IMR-90 (cell line): Measurements from ENCODE around the gene TGFBR1. TPM values are rescaled to one million over a fixed set of nuclear protein-coding genes. Genes with fewer than 3 reads are reported as not detected.

Experiments used
- ATAC-seq: fragments of 200-7000 bp; cut with Tn5 transposase; 2 replicates; pipeline ENCODE4 v1.9.1; 2020; ENCODE audit warnings: low read depth, mild to moderate bottlenecking, moderate library complexity
- BruUV-seq: library from RNA; stranded (reverse); fragments of 400-500 nt; replicated peaks from 2 replicates; lab custom pipeline; 2021; lab: Mats Ljungman, UMichigan
- CTCF ChIA-PET: fragments of 300-600 bp; formaldehyde crosslinking; extraction: SDS; loops from one replicate; lab custom pipeline; 2021; ENCODE audit warnings: antibody characterized with exemption; lab: Yijun Ruan, JAX
- POLR2A ChIA-PET: fragments of 300-600 bp; sonication (Branson Sonifier 250); formaldehyde crosslinking; loops from one replicate; lab custom pipeline; 2022; ENCODE audit warnings: antibody characterized with exemption; ENCODE audit not compliant: unreplicated experiment; lab: Charles Lee
- DNase-seq: peaks from one replicate; pipeline ENCODE4 v3.0.0; 2013
- H2AFZ ChIP-seq: replicated peaks from 2 replicates; pipeline ENCODE3; 2013; ENCODE audit warnings: low read length, mild to moderate bottlenecking; ENCODE audit not compliant: poor library complexity
- H2AK5ac ChIP-seq: 2 replicates; pipeline ENCODE4 v1.6.1; 2013; ENCODE audit warnings: low read depth, low read length, inconsistent platforms
- H2AK9ac ChIP-seq: replicated peaks from 2 replicates; pipeline ENCODE3; 2013; ENCODE audit warnings: mild to moderate bottlenecking, low read depth, low read length, moderate library complexity; ENCODE audit not compliant: poor library complexity
- H2BK120ac ChIP-seq: 2 replicates; pipeline ENCODE4 v1.6.1; 2013; ENCODE audit warnings: low read depth, low read length, inconsistent platforms
- H2BK15ac ChIP-seq: 3 replicates; pipeline ENCODE4 v1.6.1; 2013; ENCODE audit warnings: low read depth, low read length, inconsistent platforms
- H2BK20ac ChIP-seq: 2 replicates; pipeline ENCODE4 v1.6.1; 2013; ENCODE audit warnings: low read depth, mild to moderate bottlenecking, inconsistent platforms, low read length, moderate library complexity
- H2BK5ac ChIP-seq: 2 replicates; pipeline ENCODE4 v1.6.1; 2013; ENCODE audit warnings: mild to moderate bottlenecking, low read depth, low read length, inconsistent platforms; ENCODE audit not compliant: poor library complexity, severe bottlenecking
- H3K14ac ChIP-seq: replicated peaks from 2 replicates; pipeline ENCODE4 v1.6.1; 2013; ENCODE audit warnings: low read depth, low read length, inconsistent platforms
- H3K18ac ChIP-seq: 2 replicates; pipeline ENCODE4 v1.6.1; 2013; ENCODE audit warnings: low read depth, low read length, control low read depth
- H3K23ac ChIP-seq: 2 replicates; pipeline ENCODE4 v1.6.1; 2013; ENCODE audit warnings: low read depth, low read length, inconsistent platforms
- H3K27ac ChIP-seq: 2 replicates; pipeline ENCODE4 v1.5.1; 2013; ENCODE audit warnings: mild to moderate bottlenecking, control low read depth, low read length; ENCODE audit not compliant: insufficient read depth
- H3K27me3 ChIP-seq: 2 replicates; pipeline ENCODE4 v1.6.1; 2013; ENCODE audit warnings: low read length; ENCODE audit not compliant: control insufficient read depth, insufficient read depth
- H3K36me3 ChIP-seq: 2 replicates; pipeline ENCODE4 v1.6.1; 2013; ENCODE audit warnings: low read length, mixed read lengths; ENCODE audit not compliant: control insufficient read depth, insufficient read depth
- H3K4ac ChIP-seq: 2 replicates; pipeline ENCODE4 v1.6.1; 2013; ENCODE audit warnings: low read depth, low read length, inconsistent platforms
- H3K4me1 ChIP-seq: 2 replicates; pipeline ENCODE4 v1.6.1; 2013; ENCODE audit warnings: low read length, mixed read lengths; ENCODE audit not compliant: control insufficient read depth, insufficient read depth
- H3K4me2 ChIP-seq: 2 replicates; pipeline ENCODE4 v1.6.1; 2013; ENCODE audit warnings: low read depth, mild to moderate bottlenecking, control low read depth, low read length, moderate library complexity
- H3K4me3 ChIP-seq: 2 replicates; pipeline ENCODE4 v1.5.1; 2013; ENCODE audit warnings: low read depth, mild to moderate bottlenecking, control low read depth, low read length, moderate library complexity; ENCODE audit not compliant: insufficient read depth
- H3K56ac ChIP-seq: 2 replicates; pipeline ENCODE4 v1.6.1; 2013; ENCODE audit warnings: low read length, inconsistent platforms; ENCODE audit not compliant: insufficient read depth; ENCODE audit errors: extremely low read depth
- H3K79me1 ChIP-seq, 2 experiments: 2 replicates each; pipeline ENCODE4 v1.6.1; 2013; ENCODE audit warnings: low read length in 2 of 2, inconsistent platforms in 1 of 2, low read depth in 1 of 2
- H3K9ac ChIP-seq: 2 replicates; pipeline ENCODE4 v1.6.1; 2013; ENCODE audit warnings: low read depth, low read length, control low read depth
- H3K9me1 ChIP-seq: 2 replicates; pipeline ENCODE4 v1.6.1; 2013; ENCODE audit warnings: low read length, inconsistent platforms; ENCODE audit not compliant: insufficient read depth
- H3K9me3 ChIP-seq: 2 replicates; pipeline ENCODE4 v1.6.1; 2013; ENCODE audit warnings: low read length; ENCODE audit not compliant: control insufficient read depth, insufficient read depth
- H4K20me1 ChIP-seq: 2 replicates; pipeline ENCODE4 v1.6.1; 2013; ENCODE audit warnings: low read length, inconsistent platforms; ENCODE audit not compliant: insufficient read depth
- H4K5ac ChIP-seq: 2 replicates; pipeline ENCODE4 v1.6.1; 2013; ENCODE audit warnings: mild to moderate bottlenecking, low read depth, low read length, control low read depth
- H4K8ac ChIP-seq, 2 experiments: 2 replicates each; pipeline ENCODE4 v1.6.1; 2013; ENCODE audit warnings: low read depth in 2 of 2, low read length in 2 of 2, control low read depth in 1 of 2, inconsistent platforms in 1 of 2
- H4K91ac ChIP-seq: 2 replicates; pipeline ENCODE4 v1.6.1; 2013; ENCODE audit warnings: low read depth, low read length, inconsistent platforms; ENCODE audit not compliant: insufficient read depth
- FOS ChIP-seq: fragments of 150-350 bp; IDR thresholded peaks from 2 replicates; pipeline ENCODE4 v1.6.1; 2016; ENCODE audit warnings: low read depth, low read length
- RAD21 ChIP-seq: IDR thresholded peaks from 2 replicates; pipeline ENCODE4 v1.6.1; 2012; ENCODE audit warnings: low read length, improper control_type of control experiment
- WGBS, 2 experiments: methylation state at CpG; one replicate each; pipeline versions ENCODE4 v1.1.5 to v1.1.7; 2013; ENCODE audit warnings: missing lambda C conversion rate in 2 of 2; ENCODE audit not compliant: insufficient read length in 1 of 2; ENCODE audit errors: extremely low coverage in 2 of 2; 5-methylcytosine and 5-hydroxymethylcytosine counted together
- dilution Hi-C: fragments of 300-500 bp; cut with HindIII; formaldehyde crosslinking; loops from one replicate; pipeline ENCODE4 v1.14.3; 2018; ENCODE audit warnings: low sequenced_read_pairs; ENCODE audit not compliant: unreplicated experiment
- in situ Hi-C: fragments of 300-500 bp; cut with MboI; formaldehyde crosslinking; loops from 3 replicates; pipeline ENCODE4 v1.14.3; 2019; ENCODE audit warnings: low sequenced_read_pairs, inconsistent platforms, mixed read lengths
- intact Hi-C: fragments of 100-400 bp; cut with micrococcal nuclease; formaldehyde crosslinking; loops from 2 replicates; pipeline ENCODE4 v1.10.0; 2022
- polyA plus RNA-seq, 3 experiments: library from polyadenylated mRNA; depleted of rRNA; stranded (reverse); fragments of >200 nt; gene quantifications; 2 replicates each; pipeline ENCODE4 v1.2.3, GENCODE V29; 2012; ENCODE audit warnings: low replicate concordance in 1 of 3
- total RNA-seq: library from RNA; depleted of rRNA; stranded (reverse); fragments of >200 nt; gene quantifications from 2 replicates; pipeline ENCODE4 v1.2.3, GENCODE V29; 2012

The TGFBR1 gene
- total and polyA plus RNA-seq, 2 of the 4 experiments (the other 2 are of a cell fraction) = 15.1 to 75.3 TPM

DNA sequence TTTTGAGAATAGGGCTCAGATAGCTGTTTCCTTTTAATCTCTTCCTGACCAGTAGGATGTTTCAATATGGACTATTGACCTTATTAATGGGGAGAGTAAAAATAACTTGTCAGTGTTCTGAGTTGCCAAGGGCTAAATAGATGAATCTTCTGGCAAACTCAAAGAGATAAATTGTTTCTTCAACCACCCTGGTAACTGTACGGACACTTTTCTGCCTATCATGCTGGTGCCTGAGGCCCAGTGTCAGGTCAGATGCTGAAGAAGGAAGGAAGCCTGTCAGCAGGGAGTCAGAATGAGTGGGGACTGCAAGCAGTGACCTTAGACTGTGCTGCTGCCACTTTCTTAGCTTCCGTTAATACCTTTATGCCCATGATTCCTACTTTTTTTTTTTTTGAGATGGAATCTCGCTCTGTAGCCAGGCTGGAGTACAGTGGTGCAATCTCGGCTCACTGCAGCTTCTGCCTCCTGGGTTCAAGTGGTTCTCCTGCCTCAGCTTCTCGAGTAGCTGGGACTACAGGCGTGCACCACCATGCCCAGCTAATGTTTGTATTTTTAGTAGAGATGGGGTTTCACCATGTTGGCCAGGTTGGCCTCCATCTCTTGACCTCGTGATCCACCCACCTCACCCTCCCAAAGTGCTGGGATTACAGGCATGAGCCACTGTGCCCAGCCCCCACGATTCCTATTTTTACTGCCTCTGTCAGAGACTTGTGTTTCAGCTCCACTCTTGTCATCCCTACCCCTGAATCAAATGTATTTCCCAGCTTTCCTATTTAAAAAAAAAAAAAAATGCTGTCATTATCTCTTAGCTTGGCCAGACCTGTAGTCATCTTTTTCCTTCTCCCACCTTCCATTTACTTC lies 33.7 kb downstream of the TGFBR1 start:
- dilution Hi-C loops = loop anchor here (25.0 kb wide), 1 partner anchor 301 kb away; no protein-coding TSS in a partner anchor

More for the DNA sequence above, 33.7 kb downstream of the TGFBR1 start:
- H4K20me1 ChIP-seq = peaks cover 12% of the 10 kb centered on the region; the same call in 1 of the 2 replicates
- no peaks in the 10 kb centered on the region for H3K27me3 ChIP-seq
- intact Hi-C loops = no loop called here
- no TSS peak for BruUV-seq
- no peak overlapping the region for H3K56ac ChIP-seq
- no peak overlapping the region for H3K27ac ChIP-seq
- peaks cover 7% of the 10 kb centered on the region for H3K4me1 ChIP-seq
- H3K79me1 ChIP-seq = peaks cover 22 to 44% of the 10 kb centered on the region in 2 experiments
- no peaks in the 10 kb centered on the region for H3K9me3 ChIP-seq
- no peak overlapping the region for H4K91ac ChIP-seq
- in situ Hi-C loops = loop anchor here (5.0 kb wide), 1 partner anchor 121 kb away; no protein-coding TSS in a partner anchor
- H3K9ac ChIP-seq = no peak overlapping the region
- no peak overlapping the region; the same call in 1 of the 2 replicates for H3K18ac ChIP-seq
- no peak overlapping the region for H4K8ac ChIP-seq
- ATAC-seq (no peak), DNase-seq (no peak)
- no peak overlapping the region for H2AK9ac ChIP-seq
- H2BK20ac ChIP-seq = no peak overlapping the region
- peaks cover 32% of the 10 kb centered on the region for H3K36me3 ChIP-seq
- H2BK15ac ChIP-seq = no peak overlapping the region
- H3K4me2 ChIP-seq = no peak overlapping the region
- H2BK120ac ChIP-seq = no peak overlapping the region
- POLR2A ChIA-PET = interaction anchor here (0.8 kb wide), 1 partner anchor 12 kb away, joined by 3 read pairs; no protein-coding TSS in a partner anchor
- H2AFZ ChIP-seq = no peak overlapping the region
- 100% methylated on average over 4 of the region's 8 CpGs; no CpG with 5 or more reads in 1 of the 2 experiments for WGBS, 2 experiments
- CTCF ChIA-PET = no interaction called here
- no peak overlapping the region for H3K14ac ChIP-seq
- H2BK5ac ChIP-seq = no peak overlapping the region
- no peak overlapping the region for H4K5ac ChIP-seq
- H3K4me3 ChIP-seq = no peak overlapping the region
- no peak overlapping the region for H2AK5ac ChIP-seq
- H3K4ac ChIP-seq = no peak overlapping the region
- H3K23ac ChIP-seq = no peak overlapping the region
- H3K9me1 ChIP-seq = no peaks in the 10 kb centered on the region
- TF ChIP-seq FOS (no peak), RAD21 (no peak)
